GM10248 (cell line): ENCODE measurements around the gene KLHDC8A.

Experiments
- CTCF ChIA-PET: fragments of 300-600 bp; sonication (Branson Sonifier 250); formaldehyde crosslinking; extraction: SDS; loops from one replicate; lab custom pipeline; 2021; ENCODE audit warnings: antibody characterized with exemption; lab: Yijun Ruan, JAX
- POLR2A ChIA-PET: fragments of 350-650 bp; sonication (Branson Sonifier 250); formaldehyde crosslinking; extraction: SDS; loops from one replicate; lab custom pipeline; 2020; ENCODE audit warnings: antibody characterized with exemption; lab: Yijun Ruan, JAX
- DNase-seq: peaks from one replicate; pipeline ENCODE4 v3.0.0; 2012; ENCODE audit errors: extremely low spot score
- CTCF ChIP-seq: IDR thresholded peaks from 2 replicates; pipeline ENCODE4 v1.5.1; 2012; ENCODE audit warnings: mild to moderate bottlenecking, low read depth; ENCODE audit errors: extremely low read depth, missing control alignments, control extremely low read depth

The KLHDC8A gene

DNA sequence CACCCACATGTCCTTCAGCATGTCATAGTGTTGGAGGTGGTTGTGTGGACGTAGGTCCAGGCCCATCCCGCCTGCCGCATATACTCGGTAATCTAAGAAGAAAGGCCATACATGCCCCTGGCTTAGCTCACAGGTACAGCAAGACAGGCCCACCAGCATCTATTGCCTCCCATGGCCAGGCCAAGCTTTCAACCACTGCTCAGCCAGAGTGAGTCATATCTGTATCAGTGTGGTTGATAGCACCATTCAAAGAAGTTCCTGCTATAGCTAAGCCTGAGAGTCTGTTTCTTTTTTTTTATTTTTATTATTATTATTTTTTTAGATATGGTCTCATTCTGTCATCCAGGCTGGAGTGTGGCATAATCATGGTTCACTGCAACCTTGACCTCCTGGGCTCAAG is 17.0 kb downstream of the KLHDC8A start:
- ChIA-PET CTCF (interaction anchor here (1.0 to 41.3 kb wide), 10 partner anchors 9 to 532 kb away, joined by 3 to 1591 read pairs (median 4); no protein-coding TSS in a partner anchor), POLR2A (no interaction called here)
- DNase-seq: peak; percentile 73
- no peak for TF ChIP-seq CTCF

GRCh38 chr1:205339197-205339702 is 17.5 kb downstream of the KLHDC8A start:
- no peak for DNase-seq
- ChIA-PET POLR2A (no interaction called here), CTCF (interaction anchor here (1.0 to 41.3 kb wide), 10 partner anchors 8 to 532 kb away, joined by 3 to 1591 read pairs (median 4); no protein-coding TSS in a partner anchor)
- no peak for TF ChIP-seq CTCF

DNA sequence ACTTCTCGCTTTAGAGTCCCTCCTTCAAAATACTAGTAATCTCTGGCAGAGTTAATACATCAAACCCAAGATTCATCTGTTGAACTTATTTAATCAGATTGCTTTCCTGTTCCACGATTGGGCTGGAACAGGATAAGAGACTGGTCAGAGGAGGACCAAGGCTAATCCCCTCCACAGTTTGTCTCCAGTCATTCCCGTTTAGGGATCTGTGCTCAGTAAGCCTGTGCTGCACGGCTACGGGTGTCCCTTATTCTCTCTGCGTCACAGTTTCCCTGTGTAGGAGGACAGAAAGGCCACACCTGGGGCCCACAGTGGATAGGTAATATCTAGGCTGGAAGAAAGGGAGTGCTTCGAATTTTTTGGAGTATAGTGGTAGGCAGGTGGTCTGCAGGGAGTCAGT is 18.7 kb downstream of the KLHDC8A start:
- ChIA-PET CTCF (interaction anchor here (1.3 to 41.3 kb wide), 6 partner anchors 13 to 186 kb away, joined by 3 to 1591 read pairs (median 29); no protein-coding TSS in a partner anchor), POLR2A (no interaction called here)
- DNase-seq: no peak
- TF ChIP-seq CTCF: no peak

- TF ChIP-seq CTCF: no peak
- ChIA-PET CTCF (interaction anchor here (0.8 to 41.3 kb wide), 11 partner anchors 9 to 186 kb away, joined by 3 to 1591 read pairs (median 10); no protein-coding TSS in a partner anchor), POLR2A (no interaction called here)
Measured at GRCh38 chr1:205337481-205337880, 19.2 kb downstream of the KLHDC8A start.

DNA sequence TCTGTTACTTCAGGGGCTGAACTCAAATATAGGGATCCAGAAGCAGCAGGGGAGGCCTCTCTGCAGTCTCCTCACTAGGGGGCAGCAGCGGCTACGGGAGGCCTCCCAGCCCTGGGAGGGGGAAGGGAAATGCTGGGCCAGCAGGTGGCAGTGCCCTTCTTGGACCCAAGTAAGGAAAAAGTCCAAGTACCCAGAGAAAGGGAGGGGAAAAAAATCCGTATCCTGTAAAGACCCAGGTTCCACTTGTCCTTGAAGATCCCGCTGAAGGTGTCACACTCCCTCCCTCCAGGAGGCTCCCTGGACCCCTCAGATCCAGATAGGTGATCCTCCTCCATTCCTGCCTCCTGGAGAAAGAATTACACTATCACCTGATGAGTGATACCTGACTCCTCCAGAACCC is 21.0 kb downstream of the KLHDC8A start:
- POLR2A ChIA-PET: no interaction called here
- peak; percentile 78 for DNase-seq
- peak; percentile 96 for TF ChIP-seq CTCF
- CTCF ChIA-PET: interaction anchor here (0.8 to 41.3 kb wide), 21 partner anchors 10 to 347 kb away, joined by 3 to 1591 read pairs (median 6); partner anchors contain the start of genes KLHDC8A and NUAK2

More at GRCh38 chr1:205337481-205337880, 19.2 kb downstream of the KLHDC8A start:
- no peak for DNase-seq

- DNase-seq: no peak
- POLR2A ChIA-PET: no interaction called here
- TF ChIP-seq CTCF: no peak
- CTCF ChIA-PET: interaction anchor here (0.7 to 41.3 kb wide), 10 partner anchors 8 to 260 kb away, joined by 3 to 1591 read pairs (median 7); no protein-coding TSS in a partner anchor
Measured at GRCh38 chr1:205332015-205332791, 24.5 kb downstream of the KLHDC8A start.
